ENCODE measurements around the gene SCN1B.

DNA sequence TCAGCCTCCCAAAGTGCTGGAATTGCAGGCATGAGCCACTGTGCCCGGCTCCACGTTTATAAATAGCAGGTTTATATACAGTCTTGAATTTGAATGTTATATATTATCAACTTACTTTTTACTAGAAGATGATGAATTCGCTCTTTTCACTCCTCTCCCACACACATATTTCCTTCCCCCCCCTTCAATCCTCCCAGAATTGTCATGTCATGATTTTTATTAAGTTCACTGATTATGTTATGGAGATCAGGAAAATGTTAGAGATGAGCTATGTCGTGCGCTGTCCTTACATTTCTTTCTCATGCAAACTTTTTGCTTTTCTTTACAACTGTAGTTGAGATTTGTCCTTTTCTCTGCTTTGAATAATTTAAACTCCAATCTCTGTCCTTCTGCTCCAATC lies 48.0 kb upstream of the SCN1B start:
- no peak for TF ChIP-seq POLR2A (IDR thresholded peaks at IDR 0.05; ENCODE audit: low read depth, low read length)
- no peak for TF ChIP-seq TAF1 (IDR thresholded peaks at IDR 0.05; ENCODE audit: borderline replicate concordance, low read depth, low read length)

Data from GM12892 (cell line).